ENCODE results near the gene CHAF1A.
A peak's percentile ranks its signal among the peaks of the same experiment; 100 is the strongest.

Gene CHAF1A

DNA sequence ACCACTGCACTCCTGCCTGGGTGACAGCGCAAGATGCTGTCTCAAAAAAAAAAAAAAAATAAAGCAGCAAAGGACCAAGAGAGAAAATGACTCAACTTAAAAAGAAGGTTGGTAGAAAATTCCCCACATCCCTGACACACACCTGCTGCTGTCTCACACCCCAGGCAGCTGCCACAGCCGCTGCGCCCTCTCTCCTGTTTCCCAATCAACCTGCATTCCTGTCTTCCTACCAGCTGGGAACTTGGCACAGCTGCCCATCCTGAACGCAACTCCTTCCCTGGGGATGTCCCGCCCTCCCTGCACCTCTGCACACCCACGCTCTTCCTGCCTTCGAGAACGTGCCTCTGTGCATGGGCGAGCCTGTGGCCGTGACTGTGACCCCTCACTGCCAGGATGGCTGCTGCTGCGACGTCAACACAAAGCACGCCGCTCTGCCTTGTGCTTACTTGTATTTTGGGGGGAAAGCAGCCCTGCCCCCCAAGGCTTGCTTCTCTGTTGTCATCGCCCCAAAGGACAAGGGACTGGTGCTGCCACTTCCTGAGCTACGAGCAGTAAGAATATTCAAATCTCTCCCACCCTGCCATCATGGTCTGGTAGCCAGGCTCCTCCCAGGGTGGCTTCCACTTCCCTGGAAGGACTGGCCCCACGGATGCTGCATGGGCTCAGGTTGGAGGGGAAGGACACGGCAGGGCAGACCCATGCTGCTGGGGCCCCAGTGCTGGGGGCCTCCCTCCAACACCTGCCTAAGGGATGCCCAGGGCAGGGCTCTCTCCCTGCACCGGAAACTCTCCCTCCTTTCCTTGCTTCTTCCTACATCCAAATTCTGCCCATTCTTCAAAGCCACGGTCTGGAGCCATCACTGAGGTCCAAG, 22.8 kb upstream of the CHAF1A start:
- no peak for DNase-seq

DNA sequence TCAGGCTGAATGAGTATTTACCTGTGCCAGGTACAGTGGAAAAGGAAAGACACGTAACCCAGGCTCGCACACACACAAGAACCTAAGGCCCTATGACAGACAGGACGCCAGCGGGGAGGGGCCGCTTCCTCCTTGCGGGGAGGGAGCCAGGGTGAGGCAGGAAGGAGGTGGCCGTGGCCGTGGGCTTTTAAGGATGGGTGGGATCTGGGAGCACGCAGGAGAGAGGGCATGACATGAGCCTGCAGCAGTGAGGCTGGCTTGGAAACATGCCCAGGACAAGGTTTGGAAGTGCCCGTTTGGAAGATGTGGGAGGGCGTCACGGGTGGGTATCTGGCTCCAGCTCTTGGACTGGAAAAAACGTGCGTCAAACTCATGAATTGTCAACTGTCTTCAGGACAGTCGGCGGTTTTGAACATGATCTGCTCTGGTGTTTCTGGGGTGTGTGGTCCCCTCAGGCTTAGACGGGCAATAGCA, 22.1 kb upstream of the CHAF1A start:
- no peak for DNase-seq

DNA sequence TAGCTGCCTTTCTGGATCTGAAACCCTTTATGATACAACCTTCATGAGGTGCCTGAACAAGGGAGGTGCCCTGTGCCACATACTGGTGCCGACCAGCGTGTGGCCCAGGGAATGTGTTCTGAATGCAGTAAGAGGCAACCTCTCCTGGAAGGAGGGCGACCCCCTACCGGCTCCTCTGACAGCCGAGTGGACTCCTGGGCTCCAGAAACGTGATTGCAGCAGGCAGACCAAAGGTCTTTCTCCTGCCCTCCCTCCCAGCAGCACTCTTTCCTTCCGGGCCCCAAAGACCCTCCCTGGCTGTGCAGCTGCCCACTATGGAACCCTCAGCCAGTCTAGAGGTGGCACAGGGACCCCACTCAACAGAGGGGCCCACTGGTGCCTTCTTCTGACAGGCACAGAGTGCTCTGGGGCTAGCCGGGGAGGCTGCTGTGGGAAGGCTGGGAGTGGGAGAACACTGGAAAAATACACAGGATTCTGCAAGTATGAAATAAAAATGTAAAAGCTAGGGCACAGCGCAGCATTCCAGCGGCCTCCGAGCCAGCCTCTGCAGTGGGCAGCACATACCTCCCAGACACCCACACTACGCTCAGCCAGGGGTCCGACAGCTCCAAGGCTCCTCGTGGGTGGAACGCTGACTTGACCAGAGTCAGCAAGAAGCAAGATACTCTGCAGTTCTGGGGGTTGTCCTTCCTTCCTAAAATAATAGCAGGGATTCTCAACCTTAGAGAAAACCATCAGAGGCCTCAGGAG, 17.0 kb upstream of the CHAF1A start:
- no peak for DNase-seq

DNA sequence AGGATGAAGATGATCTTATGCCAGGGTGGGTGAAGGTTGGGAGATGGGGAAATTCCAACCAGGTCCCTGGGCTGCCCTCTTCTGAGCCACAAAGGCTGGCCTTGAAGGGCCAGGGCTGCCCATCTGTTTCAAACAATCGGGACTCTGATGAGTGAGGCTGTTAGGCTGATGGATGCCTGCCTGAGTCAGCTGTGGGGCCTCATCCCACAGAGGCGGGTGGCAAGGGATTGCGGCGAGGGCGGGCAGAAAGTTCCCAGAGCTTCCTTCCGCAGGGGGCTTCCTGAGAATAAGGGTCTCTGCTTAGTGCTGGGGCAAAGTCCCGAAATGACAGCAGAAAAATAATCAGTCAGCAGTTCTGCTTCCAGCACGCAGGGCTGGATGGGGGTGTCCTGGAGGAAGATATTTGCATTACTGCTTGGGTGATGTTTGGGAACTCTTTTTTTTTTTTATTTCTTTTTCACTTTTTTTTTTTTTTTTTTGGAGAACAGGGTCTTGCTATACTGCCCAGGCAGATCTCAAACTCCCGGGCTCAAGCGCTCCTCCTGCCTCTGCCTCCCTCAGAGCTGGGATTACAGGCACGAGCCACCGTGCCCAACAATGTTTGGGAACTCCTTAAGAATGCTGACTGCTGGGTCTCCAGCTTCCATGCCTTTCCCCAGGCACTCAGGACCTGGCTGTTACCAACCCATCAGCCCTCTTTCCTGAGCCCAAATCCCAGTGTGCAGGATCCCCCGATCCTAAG, 16.2 kb upstream of the CHAF1A start:
- no peak for DNase-seq

DNA sequence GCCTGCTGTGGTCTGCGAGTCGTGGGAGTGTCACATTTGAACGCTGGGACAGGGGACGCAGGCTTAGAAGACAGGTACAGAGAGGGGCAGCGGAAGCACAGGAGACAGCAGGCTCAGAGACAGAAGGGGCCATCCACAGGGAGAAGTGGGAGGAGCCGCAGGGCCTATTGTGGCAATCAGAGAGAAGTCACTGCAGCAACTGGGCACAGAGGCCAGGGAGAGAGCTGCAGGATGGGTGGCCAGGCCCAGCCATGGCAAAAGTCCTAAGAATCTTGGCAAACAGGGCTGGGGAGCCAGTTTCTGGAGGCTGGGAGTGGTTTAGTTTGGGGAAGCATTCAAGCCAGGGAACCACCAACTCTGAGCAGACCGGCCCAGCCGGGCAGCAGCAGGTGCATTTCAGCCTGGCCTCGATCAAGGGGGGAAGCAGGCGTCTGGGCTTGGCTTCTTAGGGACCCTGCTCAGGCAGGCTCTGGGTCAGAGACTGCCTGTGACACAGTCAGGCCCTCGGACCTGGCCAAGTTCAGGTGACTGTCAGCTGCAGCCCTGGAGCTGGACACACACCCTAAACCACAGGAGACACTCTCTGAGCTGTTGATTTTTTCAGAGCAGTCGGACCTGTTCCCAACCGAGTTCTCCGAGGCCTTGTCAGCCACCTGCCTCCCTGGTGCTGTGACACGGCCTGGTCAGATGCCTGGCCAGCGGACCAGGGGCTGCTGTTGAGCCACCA, 13.9 kb upstream of the CHAF1A start:
- DNase-seq, result peak; percentile 50

DNA sequence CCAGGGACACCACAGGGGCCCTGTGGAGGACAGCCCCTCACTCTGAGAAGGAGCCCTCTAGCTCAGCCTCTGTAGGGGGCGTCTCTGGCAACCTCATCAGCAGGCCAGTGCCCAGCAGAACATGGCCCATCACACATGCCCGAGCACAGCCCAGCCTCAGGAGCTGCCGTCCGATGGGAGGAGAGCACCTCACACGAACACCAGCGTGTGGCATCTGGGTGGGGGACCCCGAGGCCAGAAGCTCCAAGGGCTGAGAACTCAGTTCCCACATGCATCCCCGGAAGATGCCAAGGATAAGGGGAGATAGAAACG, 13.4 kb upstream of the CHAF1A start:
- no peak for DNase-seq

DNA sequence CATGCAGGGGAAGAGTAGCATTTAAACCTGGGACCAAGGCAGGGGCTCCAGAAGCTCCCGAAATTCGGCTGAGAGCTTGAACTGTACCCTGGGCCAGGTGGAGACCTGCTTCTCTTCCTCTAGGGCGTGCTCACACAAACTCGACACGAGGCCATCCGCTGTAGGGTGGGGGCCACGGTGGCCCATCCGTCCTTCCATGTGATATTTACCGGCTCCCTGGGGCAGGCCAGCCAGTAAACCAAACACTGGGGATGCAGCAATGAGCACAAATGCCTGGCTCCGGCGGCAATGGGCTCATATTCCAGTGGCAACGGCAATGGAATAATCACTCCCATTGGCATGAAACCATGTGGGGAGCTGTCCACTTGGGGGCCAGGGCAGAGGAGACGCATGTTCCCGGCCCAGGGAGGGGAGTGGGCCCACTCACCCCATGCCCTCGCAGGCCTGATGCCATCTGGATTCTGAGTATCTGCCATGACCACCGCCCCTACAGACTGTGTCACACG, 12.9 kb upstream of the CHAF1A start:
- no peak for DNase-seq

DNA sequence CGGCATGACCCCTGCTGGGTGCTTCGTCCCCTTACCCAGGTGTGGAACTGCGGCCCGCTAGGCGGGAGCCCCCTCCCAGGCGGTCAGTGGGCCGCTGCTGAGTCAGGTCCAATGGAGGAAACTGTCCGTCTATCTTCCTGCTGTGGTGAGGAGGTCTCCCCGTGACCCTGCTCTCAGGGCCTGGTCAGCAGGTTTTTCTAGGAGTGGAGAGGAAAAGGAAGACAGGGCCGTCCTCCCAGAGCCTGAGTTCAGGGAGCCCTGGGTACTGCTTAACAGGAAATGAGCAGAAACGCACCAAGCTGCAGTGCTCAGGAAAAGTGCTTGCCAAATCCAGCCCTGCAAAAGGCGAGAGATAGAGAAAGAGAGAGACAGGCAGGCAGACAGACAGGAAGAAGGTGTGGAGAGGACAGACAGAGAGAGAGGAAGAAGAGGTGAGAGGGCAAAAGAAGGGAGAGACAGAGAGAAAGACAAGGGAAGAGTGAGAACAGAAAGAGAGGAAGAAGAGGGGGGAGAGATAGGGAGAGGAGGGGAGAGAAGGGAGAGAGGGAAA, 12.3 kb upstream of the CHAF1A start:
- DNase-seq, result no peak

DNA sequence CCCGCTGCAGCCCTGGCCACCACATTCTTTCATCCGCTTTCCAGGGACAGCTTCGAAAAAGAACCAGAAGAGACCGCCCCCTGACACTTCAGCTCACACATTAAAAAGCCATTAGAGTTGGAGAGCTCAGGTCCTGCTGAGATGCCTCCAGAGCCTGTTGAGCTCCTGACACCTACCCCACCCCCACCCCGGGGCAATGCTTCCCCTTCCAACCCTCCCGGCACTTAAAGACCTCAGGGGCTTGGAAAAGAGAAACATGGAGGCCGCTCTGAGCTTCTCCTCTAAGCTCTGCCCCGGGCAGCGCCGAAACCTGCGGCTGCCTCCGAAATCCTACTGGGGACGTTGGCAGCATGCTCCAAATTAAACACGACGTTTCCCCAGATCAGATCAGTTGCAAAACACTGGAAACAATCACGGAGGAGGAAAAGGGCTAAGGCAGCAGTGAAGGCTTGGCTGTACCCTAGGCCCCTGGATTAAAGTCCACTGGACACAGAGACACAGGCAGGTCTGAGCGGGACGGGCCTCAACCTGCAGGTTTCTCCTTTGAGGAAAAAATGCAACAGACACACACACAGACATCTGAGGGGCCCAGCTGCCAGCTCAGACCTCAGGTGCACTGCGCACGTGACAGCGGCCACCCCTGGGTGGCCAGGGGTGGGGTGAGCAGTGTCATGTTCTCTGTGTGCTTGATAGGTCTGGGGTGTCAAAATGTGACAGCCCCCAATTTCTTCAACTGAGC, 11.7 kb upstream of the CHAF1A start:
- peak; percentile 68 for DNase-seq

DNA sequence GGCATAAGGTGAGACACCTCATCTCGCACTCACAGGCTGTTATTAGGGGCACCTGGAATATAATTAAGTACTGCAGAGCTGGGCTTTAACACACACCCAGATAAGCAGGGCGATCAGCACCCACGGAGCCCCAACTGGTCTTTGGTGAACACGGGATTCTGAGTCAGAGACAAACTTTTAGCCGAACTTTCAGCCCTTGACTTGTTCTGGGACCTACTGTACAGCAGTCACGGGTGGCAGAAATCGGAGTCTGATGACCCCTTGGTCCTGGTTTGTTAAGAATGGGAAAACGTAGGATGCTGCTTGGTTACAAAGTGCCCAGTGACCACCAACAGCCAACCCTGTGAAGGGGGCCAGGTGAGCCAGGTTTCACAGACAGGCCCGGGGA, 11.1 kb upstream of the CHAF1A start:
- no peak for DNase-seq

DNA sequence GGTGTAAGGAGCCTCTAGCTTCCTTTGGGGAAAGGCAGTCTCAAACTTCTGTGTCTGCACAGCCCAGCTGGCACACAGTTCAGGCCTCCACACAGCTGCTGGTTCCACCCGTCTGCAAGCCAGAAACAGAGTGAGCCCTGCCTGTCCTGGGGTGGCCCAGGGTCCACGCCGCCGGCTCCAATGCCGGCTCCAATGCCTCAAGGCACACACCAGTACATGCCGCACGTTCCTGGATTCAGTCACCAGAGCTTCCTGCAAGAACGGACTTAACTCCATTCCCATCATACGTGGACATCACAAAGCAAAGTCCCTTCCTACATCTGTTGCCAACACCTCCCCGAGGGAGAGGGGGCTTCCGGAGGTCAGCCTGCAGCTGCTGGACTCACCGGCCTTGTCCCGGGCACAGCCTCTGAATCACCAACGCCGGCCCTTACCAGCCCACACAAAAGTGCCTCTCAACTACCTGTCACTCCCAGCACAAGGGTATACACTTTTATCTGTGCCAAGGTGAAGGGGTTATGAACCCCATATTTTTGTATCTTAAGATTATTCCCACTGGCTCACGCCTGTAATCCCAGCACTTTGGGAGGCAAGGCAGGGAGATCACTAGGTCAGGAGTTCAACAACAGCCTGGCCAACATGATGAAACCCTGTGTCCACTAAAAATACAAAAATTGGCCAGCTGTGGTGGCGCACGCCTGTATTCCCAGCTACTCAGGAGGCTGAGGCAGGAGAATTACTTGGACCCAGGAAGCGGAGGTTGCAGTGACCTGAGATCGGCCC, 10.5 kb upstream of the CHAF1A start:
- peak; percentile 14 for DNase-seq

DNA sequence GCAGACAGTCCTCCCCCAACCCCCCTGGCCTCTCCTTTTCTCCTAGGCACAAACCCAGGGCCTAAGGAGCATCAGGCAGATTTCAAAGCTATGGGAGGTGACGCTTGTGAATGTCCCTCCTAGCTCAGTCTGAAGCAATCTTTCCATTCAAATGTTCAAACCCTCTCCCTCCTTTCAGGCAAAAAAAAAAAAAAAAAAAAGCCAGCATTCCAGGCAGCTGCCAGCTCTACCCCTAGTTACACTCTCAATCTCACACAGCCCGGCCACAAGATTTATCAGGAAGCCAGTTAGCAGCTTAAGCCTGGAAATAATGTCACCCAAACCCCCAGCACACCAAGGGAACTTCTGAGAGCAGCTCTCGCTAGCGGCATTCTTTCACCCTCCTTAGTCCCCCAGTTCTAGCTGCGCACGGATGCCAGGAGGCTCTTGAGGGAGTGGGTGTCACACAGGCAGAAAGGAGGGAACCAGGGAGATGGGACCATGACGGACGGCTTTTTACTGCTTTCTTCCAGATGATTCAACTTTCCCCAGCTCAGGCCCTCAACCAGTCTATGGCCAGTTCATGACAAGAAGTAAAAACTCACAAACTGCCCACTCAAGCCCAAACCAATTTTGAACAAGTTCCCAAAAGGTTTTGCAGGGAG, 8.4 kb upstream of the CHAF1A start:
- DNase-seq, result no peak

DNA sequence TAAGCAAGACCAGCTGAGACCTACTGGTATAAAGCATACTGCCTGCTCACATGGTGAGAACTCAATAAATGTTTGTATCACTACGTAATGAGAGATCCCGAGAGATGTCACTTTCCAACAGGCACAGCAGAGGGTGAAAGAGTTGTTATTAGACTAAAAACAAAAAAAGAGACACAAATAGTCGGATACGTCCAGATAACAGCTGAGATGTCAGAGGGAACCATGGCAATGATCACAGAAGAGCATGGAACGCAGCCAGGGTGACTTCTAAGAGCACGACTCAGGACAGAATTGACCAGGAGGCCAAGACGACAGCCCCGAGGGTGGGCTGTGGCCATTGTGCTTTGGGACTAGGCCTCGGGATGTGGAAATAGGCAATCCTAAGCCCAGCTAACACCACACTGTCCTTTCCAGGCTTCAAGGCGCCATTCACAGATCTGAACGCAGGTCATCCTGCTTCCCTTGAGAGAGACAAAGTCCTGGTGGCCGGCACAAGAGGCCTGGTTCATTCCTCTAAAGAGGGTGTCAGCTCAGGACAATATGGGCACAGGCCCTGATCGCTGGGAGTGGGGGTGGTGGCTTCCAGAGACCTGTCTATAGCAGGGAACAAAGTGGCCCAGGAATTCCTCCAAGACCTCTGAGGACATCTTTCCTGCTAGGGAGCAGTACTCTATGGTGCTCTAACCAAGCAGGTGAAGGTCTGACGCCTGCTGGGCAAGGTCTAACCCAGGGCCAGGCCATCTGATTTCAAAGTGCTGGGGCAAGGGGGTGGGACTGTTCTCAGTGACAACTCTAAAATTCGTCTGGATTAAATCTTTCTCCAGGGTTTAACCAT, 5.3 kb upstream of the CHAF1A start:
- DNase-seq, result no peak

DNA sequence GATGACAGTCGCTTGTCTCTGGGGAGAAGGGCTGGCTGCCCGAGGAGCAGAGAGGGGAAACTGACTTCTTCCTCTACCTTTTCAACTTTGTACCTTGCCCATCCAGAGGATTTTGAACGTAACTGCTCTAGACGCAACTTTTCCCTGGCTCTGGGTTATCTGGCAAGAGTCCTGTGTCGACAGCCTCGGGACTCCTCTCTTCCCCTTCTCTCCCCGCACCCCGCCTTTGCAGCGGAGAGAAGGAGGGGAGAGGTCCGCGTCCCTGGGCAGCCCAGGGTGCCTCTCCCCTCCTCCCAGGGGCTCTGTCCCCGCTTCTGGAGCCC, 2.7 kb upstream of the CHAF1A start:
- no peak for DNase-seq

DNA sequence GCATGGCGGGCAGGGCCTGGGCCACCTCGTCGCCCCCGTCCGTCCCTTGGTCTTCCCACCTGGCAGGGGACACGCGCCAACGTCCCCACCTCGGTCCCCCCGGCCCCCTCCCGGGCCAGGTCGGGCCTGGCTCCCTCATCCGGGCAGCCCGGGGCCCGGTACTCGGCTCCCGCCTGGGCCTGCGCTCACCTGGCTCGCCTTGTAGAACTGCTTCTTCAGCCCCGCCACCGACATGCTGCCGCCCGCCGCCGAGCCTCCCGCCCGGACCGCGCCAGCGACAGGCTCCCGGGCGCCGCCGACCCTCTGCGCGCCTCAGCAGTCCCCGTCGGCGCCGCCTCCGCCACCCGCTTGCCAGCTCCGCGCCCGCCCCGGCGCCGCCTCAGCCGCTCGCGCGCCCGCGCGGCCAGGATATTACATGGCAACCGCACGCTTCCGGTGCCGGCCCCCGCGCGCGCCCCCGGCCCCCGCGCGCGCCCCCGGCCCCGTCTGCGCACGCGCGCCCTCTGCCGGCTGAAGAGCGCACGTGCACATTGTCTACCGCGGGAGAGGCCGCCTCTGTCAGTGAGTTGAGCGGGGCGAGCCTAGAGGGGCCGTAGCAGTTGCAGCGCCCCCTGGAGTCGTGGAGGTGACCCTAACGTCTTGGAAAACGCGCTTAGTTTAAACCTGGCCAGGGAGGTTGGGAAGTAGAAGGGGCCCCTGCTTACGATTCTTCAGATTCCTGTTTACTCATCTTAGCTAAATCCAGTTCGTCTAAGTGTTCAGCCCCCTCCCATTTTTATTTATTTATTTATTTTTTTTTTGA, 2.1 kb upstream of the CHAF1A start, which contains the start of gene SH3GL1:
SH3GL1 (minus strand) TSS at position 413 of the 802 bp plus-strand sequence; CDS start at position 234, 179 bp downstream.
- DNase-seq, result peak; percentile 89

DNA sequence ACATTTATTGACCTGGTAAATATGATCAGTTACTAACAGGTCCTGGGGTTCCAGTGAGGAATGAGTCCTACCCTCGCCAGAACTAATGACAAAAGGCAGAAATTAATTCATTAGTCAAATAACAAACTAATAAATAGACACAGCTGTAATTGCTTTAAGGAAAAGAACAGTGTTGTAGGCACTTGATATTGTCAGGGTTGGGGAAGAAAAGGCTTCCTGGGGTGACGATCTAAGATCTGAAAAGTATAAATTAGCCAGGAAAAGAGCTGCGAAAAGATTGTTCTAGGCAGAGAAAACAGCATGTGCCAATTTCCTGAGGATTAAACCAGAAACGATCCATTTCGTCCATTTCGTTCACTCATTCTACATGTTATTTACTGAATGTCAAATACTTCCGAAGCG, 670 bp upstream of the CHAF1A start:
- DNase-seq, result no peak

DNA sequence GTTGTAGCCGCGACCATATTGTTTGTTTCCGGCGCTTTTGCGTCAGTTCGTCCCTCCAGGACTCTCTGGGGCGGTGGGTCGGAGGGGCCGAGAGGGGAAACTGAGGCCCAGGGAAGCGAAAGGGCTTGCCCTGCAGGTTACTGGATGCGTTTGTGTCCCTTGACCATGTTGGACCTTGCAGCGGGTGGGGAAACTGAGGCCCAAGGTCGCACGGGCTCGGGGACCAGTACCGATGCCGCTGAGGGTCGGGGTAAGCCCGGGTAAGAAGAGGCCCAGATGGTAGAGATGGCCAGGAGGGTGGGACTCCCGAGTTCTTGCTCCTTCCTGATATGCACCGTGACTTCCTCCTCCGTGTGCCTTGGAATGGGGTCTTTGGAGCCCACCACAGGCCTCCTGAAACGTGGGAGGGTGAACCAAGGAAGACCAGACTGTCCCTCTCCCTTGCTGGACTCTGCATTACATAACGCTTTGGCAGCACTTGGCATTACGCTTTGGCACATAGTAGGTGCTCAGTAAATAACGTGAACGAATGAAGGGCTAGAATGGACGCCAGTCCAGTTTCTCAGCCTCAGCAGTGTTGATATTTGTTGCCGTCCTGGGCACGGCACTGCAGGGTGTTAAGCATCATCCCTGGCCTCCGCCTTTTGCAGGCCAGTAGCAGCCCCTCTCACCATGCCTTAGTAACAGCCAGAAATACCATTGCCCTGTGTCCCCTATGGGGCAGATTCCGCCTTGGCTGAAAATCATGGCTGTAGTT, 743 bp downstream of the CHAF1A start:
- DNase-seq, result no peak

DNA sequence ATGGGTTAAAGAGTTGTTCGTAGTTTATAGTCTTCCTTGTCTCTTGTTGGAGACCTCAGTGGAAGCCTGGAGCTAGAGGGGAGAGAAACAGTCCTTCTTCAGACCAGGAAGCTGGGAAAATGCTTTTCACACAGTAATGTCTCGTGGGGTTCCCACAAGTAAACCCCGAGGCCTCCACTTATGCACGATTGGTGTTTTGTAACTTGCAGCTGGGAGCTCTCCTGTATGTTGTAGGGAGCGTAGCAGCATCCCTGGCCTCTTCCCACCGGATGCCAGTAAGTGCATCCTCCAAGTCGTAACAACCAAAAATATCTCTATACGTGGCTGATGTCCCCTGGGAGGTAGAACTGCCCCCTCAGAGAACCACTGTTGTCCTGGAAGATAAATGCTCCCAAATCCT, 3.5 kb downstream of the CHAF1A start:
- DNase-seq, result no peak
